NCI-H187 treated with DMSO at 0.1 percent for 48 hours (cell line): Measurements from ENCODE around the gene TYW1B.
"Not testable (repeated sequence)": the region's sequence is repeated elsewhere in the genome, so short reads cannot be mapped to it uniquely, and the experiment has no call there.

Source experiments
- DNase-seq: peaks from one replicate; lab custom pipeline; 2025; lab: John Stamatoyannopoulos, UW

TYW1B gene

DNA sequence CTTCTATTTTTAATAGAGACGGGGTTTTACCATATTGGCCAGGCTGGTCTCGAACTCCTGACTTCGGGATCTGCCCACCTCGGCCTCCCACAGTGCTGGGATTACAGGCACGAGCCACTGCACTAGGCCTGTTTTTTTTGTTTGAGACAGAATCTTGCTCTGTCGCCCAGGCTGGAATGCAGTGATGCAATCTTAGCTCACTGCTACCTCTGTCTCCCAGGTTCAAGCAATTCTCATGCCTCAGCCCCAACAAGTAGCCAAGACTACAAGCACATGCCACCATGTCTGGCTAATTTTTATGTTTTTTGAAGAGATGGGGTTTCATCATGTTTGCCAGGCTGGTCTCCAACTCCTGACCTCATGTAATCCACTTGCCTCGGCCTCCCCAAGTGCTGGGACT lies 73.7 kb downstream of the TYW1B start:
- no peak for DNase-seq

DNA sequence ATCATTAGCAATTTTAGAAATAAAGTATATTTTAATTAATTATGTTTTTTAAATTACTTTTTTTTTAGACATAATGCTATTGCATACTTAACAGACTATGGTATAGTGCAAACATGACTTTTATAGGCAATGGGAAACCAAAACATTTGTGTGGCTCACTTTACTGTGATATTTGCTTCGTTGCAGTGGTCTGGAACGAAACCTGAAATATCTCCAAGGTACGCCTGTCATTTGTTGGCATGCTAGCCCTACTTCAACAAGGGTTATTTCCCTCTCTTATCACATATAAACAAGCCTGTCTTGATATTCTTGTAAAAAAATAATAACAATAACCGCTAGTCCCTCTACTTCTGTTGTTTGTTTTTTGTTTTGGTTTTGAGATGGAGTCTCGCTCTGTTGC lies 74.2 kb downstream of the TYW1B start:
- no peak for DNase-seq

GRCh38 chr7:72753229-72753628 lies 74.8 kb downstream of the TYW1B start:
- DNase-seq, result not testable (repeated sequence)

GRCh38 chr7:72751978-72752377 lies 76.0 kb downstream of the TYW1B start:
- DNase-seq, result no peak

DNA sequence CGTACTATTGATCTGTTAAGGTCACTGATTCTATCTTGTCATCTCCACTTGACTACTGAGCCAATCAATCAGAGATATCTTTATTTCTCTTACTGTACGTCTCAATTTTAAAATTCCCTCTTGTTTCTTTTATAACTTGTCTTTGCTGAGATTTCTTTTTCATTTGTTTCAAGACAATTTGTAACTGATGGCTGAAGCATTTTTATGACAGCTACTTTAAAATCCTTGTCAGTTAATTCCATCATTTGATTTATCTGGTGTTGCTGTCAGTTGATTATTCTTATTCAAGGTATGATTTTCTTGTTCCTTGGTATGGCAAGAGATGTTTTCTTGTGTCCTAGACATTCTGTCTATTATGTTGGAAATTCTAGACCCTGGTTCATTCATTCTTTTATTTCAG lies 76.6 kb downstream of the TYW1B start:
- DNase-seq, result no peak

DNA sequence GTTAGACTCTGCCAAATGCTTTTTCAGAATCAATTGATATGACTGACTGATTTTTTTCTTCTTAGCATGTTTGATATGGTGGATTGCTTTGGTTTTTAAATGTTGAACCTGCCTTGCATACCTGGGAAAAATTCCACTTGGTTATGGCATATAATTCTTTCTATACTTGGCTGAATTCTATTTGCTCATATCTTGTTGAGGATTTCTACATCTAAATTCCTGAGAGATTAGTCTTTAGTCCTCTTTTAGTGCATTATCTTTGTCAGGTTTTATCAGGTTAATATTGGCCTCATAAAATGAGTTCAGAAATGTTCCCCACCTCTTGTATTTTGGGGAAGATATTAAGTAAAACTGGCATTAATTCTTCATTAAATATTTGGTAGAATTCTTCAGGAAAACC lies 79.4 kb downstream of the TYW1B start:
- DNase-seq, result not testable (repeated sequence)

DNA sequence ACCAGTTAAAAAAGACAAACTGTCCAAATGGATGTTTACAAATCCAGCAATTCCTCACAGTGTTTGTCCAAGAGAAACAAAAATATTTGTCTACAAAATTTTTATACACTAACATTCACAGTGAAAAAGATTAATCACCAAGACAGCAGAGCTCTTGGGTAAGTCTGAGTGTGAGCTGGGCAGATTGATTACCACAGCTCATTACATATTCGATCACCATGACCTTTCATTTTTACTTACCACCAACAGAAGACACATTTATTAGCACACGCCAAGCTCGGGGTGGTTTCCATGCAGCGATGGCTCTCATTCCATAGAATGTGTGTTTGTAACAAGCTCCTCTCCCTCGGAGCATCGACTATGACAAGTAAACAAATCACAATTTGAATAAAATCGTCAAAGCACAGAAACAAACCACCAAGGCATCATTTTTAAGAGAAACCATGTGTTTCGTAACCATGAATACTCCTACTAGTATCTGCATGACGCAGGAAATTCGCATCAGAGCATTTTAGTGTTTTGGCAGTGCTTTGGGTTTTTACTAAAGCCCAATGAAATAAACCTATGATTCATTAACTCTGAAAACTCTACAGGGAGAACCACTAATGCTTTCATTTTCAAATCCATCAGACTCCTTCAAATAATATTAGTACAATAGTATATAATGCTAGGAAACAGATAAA lies 83.6 kb downstream of the TYW1B start:
- not testable (repeated sequence) for DNase-seq

GRCh38 chr7:72743801-72744200 lies 84.2 kb downstream of the TYW1B start:
- not testable (repeated sequence) for DNase-seq

- DNase-seq, result not testable (repeated sequence)
Observed at GRCh38 chr7:72739716-72740115, 88.3 kb downstream of the TYW1B start.

DNA sequence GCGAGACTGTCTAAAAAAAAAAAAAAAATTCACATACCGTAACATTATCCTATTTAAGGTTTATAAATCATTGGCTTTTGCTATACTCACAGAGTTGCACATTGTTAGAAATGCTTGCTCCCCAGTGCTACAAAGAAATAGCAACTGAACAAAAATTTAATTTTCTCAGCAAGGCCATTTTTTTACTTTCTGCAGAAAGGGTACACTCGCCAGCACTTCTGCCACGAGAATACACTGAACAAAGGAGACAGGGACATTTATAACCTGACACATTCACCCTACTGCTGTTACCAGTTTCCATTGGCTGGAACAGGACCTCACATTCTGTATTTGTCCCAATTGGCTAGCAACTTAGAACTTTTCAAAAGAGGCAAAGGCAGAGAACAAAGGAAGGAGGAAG lies 92.1 kb downstream of the TYW1B start:
- DNase-seq, result not testable (repeated sequence)

DNA sequence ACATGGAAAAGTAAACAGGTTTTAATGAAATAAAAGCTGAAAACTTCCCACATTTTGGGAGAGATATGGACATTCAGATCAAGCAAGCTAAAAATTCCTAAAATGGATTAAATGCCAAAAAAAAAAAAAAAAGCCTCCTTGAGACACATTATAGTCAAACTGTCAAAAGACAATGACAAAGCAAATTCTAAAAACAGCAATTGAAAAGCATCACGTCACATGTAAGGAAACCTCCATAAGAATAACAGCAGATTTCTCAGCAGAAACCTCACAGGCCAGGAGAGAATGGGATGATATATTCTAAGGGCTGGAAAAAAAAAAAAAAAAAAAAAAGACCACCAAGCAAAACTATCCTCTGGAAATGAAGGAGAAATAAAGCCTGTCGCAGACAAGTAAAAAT lies 97.2 kb downstream of the TYW1B start:
- not testable (repeated sequence) for DNase-seq

DNA sequence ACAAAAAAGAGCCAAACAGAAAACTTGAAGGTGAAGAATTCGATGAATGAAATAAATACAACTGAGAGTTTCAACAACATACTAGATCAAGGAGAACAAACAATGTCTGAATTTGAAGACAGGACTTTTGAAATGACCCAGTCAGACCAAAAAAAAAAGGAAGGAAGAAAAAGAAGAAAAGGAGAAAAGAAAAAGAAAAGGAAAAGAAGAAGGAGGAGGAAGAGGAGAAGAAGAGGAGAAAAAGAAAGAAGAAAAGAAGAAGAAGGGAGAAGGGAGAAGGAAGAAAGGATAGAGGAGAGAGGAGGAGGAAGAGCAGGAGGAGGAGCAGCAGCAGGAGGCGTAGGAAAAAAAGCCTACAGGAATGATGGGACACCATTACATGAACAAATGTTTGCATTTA lies 97.6 kb downstream of the TYW1B start:
- DNase-seq, result not testable (repeated sequence)

DNA sequence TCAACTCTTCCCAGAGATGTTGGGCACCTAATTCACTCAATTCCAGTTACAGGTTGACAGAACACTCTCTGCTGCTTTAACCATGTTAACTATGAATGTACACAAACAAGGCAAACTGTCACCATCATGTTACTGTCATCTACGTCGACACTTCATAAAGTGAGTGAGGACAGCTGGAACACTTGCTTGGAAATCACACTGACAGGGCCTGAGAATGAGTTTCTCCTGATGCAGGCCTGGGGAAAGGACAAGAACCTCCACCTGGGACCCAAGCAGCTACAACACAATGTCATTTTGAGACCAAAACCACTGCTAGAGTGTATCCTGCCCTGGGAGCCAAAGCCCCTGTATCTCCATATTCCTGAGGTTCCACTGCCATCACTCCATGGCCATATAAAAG lies 98.9 kb downstream of the TYW1B start:
- not testable (repeated sequence) for DNase-seq

- not testable (repeated sequence) for DNase-seq
Observed at GRCh38 chr7:72722694-72723093, 105.3 kb downstream of the TYW1B start.

GRCh38 chr7:72720890-72721289 lies 107.1 kb downstream of the TYW1B start:
- not testable (repeated sequence) for DNase-seq

DNA sequence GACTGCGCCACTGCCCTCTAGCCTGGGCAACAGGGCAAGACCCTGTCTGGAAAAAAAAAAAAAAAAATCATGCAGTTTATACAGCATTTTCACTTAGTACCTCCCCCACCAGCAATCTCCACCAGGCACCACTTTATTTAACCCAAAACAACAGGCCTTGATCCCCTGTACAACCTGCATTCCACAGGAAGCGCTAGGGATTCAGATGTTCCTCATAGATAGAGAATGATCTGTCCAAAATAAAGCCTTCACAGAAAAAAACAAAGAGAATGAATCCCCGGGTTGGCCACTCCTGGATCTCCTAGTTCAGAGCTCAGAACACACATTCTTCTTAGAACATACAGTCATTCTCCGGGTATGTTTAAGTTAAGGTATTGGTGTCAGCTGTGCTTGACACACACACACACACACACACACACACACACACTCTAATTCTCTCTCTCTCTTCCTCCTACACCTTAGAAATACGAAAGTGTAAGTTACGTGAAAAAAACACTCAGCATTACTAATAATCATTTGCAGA lies 110.7 kb downstream of the TYW1B start:
- not testable (repeated sequence) for DNase-seq

DNA sequence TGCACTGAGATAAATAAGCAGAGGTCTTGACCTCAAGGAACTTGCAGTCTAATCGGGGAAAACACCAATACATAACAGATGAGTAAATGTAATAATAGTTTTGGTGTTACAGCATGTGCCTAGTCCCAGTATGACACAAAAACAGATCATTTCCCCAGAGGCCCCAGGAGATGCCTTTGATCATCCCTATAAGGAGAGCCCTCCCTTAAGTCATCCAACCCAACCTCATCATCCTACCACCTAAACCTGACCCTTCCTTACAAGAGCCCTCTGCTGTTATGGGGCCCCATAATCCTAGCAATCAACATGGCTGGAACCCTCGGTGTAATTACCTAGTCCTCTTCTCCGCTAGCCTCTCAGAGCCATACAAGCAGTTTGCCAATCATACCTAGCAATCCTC lies 116.1 kb downstream of the TYW1B start:
- DNase-seq, result not testable (repeated sequence)

DNA sequence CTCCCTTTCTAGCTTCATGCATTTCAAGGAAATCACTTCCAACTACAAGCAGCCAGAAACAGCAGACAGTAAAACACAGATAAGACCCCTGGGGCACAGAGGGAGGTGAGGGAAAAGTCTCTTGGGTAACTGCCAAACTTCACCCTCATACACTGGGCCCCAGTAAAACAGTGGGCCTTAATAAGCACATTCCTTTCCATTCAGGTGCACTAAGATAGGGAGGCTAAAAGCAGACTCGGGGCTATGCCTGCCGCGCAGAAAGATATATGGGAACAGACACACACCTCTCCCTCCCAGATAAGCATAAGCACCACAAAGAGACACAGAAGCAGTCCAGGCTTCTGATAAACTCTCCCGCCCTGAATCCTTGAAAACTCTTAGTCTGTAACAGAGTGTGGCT lies 117.0 kb downstream of the TYW1B start:
- DNase-seq, result no peak

DNA sequence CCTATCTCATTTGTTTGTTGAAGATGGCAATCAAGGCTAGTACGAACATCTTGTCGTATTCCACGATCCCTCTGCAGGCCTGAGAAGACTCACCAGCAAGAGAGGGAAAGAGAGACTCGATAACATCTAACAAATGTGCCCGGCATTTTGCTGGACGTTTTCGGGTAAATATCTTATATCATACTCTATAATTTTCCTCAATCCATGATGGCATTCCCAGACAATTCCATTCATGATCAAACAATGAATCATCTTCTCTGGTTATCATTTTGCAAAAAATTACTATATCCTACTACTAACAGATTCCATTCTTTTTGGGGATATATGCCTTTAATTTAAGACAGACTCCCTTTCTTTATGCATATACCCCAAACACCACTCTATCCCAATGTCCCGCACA lies 118.1 kb downstream of the TYW1B start:
- DNase-seq, result no peak

- DNase-seq, result not testable (repeated sequence)
Observed at GRCh38 chr7:72708371-72709050, 119.5 kb downstream of the TYW1B start.

GRCh38 chr7:72706521-72706920 lies 121.5 kb downstream of the TYW1B start:
- no peak for DNase-seq

GRCh38 chr7:72705693-72706092 lies 122.3 kb downstream of the TYW1B start:
- not testable (repeated sequence) for DNase-seq

DNA sequence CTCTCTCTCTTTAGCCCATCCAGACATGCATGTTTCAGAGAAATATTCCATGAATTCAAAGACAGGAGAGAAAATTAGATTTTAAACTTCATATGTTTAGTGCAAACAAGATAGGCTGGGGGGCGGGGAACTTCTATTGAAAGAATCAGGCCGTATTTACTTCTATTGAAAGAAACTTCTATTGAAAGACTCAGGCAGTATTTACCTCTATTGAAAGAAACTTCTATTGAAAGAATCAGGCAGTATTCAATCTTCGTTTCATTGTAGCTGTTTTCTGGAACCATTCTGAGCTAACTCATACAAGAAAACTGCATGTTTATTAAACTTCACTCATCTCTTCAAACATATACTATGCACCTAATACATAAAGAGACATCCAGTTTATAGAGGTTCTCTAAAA lies 123.1 kb downstream of the TYW1B start:
- DNase-seq, result no peak
